Liver (tissue), 3 donors: Measurements from ENCODE around the gene ABCA9.
A peak's percentile ranks its signal among the peaks of the same experiment; 100 is the strongest.

Source experiments
- CTCF ChIP-seq: fragments of 150-350 bp; IDR thresholded peaks from 2 replicates; pipeline ENCODE4 v1.5.1; 2017; ENCODE audit warnings: improper control_type of control experiment, low read depth, low read length; ENCODE audit not compliant: missing input control
- EGR1 ChIP-seq, 2 donors: IDR thresholded peaks; 2 replicates each; pipeline ENCODE4 v1.6.1; 2016 to 2018; ENCODE audit warnings: antibody characterized with exemption in 2 of 2, low read depth in 2 of 2
- JUND ChIP-seq, 2 donors: IDR thresholded peaks; 2 replicates each; pipeline ENCODE4 v1.6.1; 2016; ENCODE audit warnings: antibody characterized with exemption in 2 of 2
- MAX ChIP-seq: IDR thresholded peaks from 2 replicates; pipeline ENCODE4 v1.6.1; 2016; ENCODE audit warnings: antibody characterized with exemption
- RAD21 ChIP-seq, 2 donors: IDR thresholded peaks; 2 replicates each; pipeline ENCODE4 v1.6.1; 2016; ENCODE audit warnings: antibody characterized with exemption in 2 of 2, mild to moderate bottlenecking in 2 of 2
- RXRA ChIP-seq, 2 donors: IDR thresholded peaks; 2 replicates each; pipeline ENCODE4 v1.6.1; 2017 to 2018; ENCODE audit warnings: antibody characterized with exemption in 2 of 2, mild to moderate bottlenecking in 1 of 2
- SP1 ChIP-seq: IDR thresholded peaks from 2 replicates; pipeline ENCODE4 v1.6.1; 2018; ENCODE audit warnings: antibody characterized with exemption, mild to moderate bottlenecking
- TAF1 ChIP-seq: conservative IDR thresholded peaks from 2 replicates; pipeline ENCODE4 v1.6.1; 2016; ENCODE audit warnings: antibody characterized with exemption, mild to moderate bottlenecking
- YY1 ChIP-seq: IDR thresholded peaks from 2 replicates; pipeline ENCODE4 v1.6.1; 2016; ENCODE audit warnings: antibody characterized with exemption, mild to moderate bottlenecking
- TF ChIP-seq, protein P1 (sequence below): IDR thresholded peaks from 2 replicates; pipeline ENCODE4 v1.6.1; 2016; ENCODE audit warnings: antibody characterized with exemption, mild to moderate bottlenecking
- donor health status: healthy.
- donor health status: healthy.

DNA sequence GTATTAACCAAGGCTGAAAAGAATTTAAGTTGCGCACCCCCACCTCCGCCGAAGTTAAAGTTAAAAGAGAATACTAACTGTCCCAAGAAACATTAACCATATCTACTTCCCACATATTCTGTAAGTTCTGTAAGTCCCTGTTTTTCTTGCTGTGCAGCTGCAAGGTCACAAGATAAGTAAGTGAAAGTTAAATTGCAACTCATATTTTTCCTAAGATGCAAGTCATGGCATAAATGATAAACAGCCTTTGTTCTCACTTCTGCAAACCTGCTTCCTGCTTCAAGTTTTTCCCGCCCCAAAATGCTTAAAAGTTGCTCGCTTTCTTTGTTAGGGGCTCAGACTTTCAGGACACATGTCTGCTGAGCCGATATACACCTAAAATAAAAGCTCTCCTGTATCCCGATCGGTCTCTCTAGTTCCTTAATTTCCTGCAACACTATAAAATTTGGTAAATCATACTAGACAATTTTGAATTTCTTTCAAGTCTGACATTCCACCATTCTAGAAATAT is 32.6 kb upstream of the ABCA9 start:
- TF ChIP-seq CTCF (no peak), EGR1 (IDR thresholded peaks at IDR 0.05; ENCODE audit: low read depth in 2 of 2) (no peak), RAD21 (IDR thresholded peaks at IDR 0.05) (peak in 1 of 2 donors; percentile 9), MAX (no peak), RXRA (IDR thresholded peaks at IDR 0.05) (no peak), YY1 (no peak), JUND (IDR thresholded peaks at IDR 0.05) (no peak), SP1 (no peak), TAF1 (no peak)
- TF ChIP-seq, protein P1, sequence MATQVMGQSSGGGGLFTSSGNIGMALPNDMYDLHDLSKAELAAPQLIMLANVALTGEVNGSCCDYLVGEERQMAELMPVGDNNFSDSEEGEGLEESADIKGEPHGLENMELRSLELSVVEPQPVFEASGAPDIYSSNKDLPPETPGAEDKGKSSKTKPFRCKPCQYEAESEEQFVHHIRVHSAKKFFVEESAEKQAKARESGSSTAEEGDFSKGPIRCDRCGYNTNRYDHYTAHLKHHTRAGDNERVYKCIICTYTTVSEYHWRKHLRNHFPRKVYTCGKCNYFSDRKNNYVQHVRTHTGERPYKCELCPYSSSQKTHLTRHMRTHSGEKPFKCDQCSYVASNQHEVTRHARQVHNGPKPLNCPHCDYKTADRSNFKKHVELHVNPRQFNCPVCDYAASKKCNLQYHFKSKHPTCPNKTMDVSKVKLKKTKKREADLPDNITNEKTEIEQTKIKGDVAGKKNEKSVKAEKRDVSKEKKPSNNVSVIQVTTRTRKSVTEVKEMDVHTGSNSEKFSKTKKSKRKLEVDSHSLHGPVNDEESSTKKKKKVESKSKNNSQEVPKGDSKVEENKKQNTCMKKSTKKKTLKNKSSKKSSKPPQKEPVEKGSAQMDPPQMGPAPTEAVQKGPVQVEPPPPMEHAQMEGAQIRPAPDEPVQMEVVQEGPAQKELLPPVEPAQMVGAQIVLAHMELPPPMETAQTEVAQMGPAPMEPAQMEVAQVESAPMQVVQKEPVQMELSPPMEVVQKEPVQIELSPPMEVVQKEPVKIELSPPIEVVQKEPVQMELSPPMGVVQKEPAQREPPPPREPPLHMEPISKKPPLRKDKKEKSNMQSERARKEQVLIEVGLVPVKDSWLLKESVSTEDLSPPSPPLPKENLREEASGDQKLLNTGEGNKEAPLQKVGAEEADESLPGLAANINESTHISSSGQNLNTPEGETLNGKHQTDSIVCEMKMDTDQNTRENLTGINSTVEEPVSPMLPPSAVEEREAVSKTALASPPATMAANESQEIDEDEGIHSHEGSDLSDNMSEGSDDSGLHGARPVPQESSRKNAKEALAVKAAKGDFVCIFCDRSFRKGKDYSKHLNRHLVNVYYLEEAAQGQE, result no peak
